Mucosa of descending colon (tissue), 3 donors: ENCODE results near the gene CD74. TPM values are rescaled to one million over a fixed set of nuclear protein-coding genes. Genes with fewer than 3 reads are reported as not detected.
"Not testable (repeated sequence)": the region's sequence is repeated elsewhere in the genome, so short reads cannot be mapped to it uniquely, and the experiment has no call there.

Experiments
- ATAC-seq: fragments of 200-7000 bp; cut with Tn5 transposase; one replicate; pipeline ENCODE4 v1.9.1; 2020; ENCODE audit warnings: mild to moderate bottlenecking, moderate library complexity
- DNase-seq, 3 donors: peaks; one replicate each; pipeline ENCODE4 v3.0.0-alpha.2; 2020
- H3K36me3 ChIP-seq: fragments of 200-600 bp; one replicate; pipeline ENCODE4 v1.8.0; 2021; ENCODE audit warnings: low read depth, mild to moderate bottlenecking
- H3K4me1 ChIP-seq: fragments of 200-600 bp; one replicate; pipeline ENCODE4 v1.8.0; 2021; ENCODE audit warnings: low read depth, mild to moderate bottlenecking
- H3K4me3 ChIP-seq: fragments of 200-600 bp; one replicate; pipeline ENCODE4 v1.8.0; 2021; ENCODE audit warnings: mild to moderate bottlenecking
- H3K9me3 ChIP-seq: fragments of 200-600 bp; one replicate; pipeline ENCODE4 v1.8.0; 2021; ENCODE audit warnings: mild to moderate bottlenecking
- CTCF ChIP-seq: fragments of 200-600 bp; IDR thresholded peaks from one replicate; pipeline ENCODE4 v1.8.0; 2022; ENCODE audit warnings: antibody characterized with exemption, mild to moderate bottlenecking
- intact Hi-C, 2 donors: fragments of 100-400 bp; cut with DNase I in 1 of 2; cut with micrococcal nuclease in 1 of 2; formaldehyde crosslinking; loops; one replicate each; pipeline versions ENCODE4 v1.11.0 to v1.11.1; 2022; cut with DNase I, micrococcal nuclease
- total RNA-seq, 3 donors: library from RNA; stranded (reverse); fragmentation: NEBNext Ultra II Directional in 2 of 3; extraction: Animal tissue kit (Norgen Biotek cat#: 25700) in 2 of 3; gene quantifications; one replicate each; pipeline versions ENCODE4 v1.2.1 to v1.2.4, GENCODE V29; 2021 to 2023
- donor health status: DM: no; HTN: no; CAD: no; lungs with moderate emphysema.
- donor health status: DM: no; HTN: no; CAD: no.
- donor health status: DM: no; HTN: yes; CAD: no.

The CD74 gene
- total RNA-seq, 3 donors from 2014 or later = 198 to 1,033 (median 284) TPM

DNA sequence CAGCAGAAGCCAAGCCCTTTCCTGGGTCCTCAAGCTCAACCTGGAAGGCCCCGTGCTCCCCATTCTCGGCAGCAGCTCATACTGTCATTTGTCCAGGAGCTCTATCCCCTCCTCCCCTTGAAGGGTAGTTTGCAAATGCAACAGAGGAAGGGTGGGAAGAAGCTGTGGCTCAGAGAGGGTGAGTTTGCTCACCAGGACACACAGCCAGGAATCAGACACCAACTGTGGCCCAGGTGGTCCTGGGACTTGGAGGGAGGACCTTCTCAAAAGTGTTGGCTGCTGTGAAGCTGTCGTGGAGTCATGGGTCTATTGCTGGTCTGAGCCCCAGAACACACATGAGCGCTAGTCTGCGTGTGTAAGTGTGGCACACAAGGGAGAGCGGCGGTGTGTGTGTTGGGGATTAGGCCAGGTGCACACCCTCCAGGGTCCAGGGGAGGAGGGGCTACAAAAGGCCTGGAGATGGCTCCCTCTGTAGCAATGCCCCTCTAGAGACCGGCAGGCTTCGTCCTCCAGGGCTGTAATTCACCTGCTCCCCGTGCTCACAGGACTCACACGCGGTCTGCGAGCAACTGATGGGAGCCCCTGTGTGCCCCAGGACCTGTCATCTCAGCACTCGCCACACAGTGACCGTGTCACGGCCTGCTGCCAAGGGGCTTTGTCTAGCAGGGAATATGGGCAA, 45.0 kb upstream of the CD74 start:
- Histone ChIP-seq H3K9me3 (no peaks in the 10 kb centered on the region), H3K36me3 (no peaks in the 10 kb centered on the region), H3K4me3 (no peak overlapping the region), H3K4me1 (no peaks in the 10 kb centered on the region)
- TF ChIP-seq CTCF = no peak
- ATAC-seq (no peak), DNase-seq (no peak)
- intact Hi-C loops = loop anchor here (2.0 to 5.0 kb wide), 2 partner anchors 70 to 85 kb away; no protein-coding TSS in a partner anchor

GRCh38 chr5:150457121-150457520, 44.4 kb upstream of the CD74 start:
- no peak for TF ChIP-seq CTCF
- ATAC-seq (no peak), DNase-seq (no peak)
- no peaks in the 10 kb centered on the region for H3K4me1 ChIP-seq
- intact Hi-C loops = loop anchor here in 1 of 2 donors (5.0 kb wide), 1 partner anchor 70 kb away; no protein-coding TSS in a partner anchor
- no peak overlapping the region for H3K4me3 ChIP-seq
- H3K36me3 ChIP-seq = no peaks in the 10 kb centered on the region
- no peaks in the 10 kb centered on the region for H3K9me3 ChIP-seq

DNA sequence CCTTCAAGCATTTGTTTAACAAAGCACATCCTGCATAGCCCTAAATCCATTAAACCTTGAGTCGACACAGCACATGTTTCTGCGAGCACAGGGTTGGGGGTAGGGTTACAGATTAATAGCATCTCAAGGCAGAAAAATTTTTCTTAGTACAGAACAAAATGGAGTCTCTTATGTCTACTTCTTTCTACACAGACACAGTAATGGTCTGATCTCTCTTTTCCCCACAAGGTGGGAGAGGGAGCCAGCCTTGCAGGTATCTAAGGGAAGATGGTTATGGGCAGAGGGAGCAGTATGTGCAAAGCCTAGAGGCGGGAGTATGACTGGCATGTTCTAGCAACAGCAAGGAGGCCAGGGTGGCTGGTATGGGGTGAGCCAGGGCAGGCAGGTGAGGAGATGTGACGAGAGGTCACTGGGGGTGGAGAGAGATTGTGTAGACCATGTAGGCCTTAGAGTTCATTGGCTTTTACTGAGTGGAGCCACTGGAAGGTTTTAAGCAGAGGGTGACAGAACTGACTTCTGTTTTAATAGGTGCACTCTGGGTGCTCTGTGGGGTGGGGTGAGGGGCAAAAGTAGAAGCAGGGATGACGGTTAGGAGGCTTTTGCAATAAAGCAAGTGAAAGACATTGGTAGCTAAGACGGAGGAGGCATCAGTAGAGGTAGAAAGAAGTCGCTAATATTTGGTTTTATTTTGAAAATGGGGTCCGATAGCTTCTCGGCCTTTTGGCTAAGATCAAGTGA, 42.0 kb upstream of the CD74 start:
- ATAC-seq (no peak), DNase-seq (no peak)
- no peak overlapping the region for H3K4me3 ChIP-seq
- no peak for TF ChIP-seq CTCF
- no peaks in the 10 kb centered on the region for H3K36me3 ChIP-seq
- no peaks in the 10 kb centered on the region for H3K9me3 ChIP-seq
- H3K4me1 ChIP-seq = no peaks in the 10 kb centered on the region
- intact Hi-C loops = loop anchor here in 1 of 2 donors (5.0 kb wide), 1 partner anchor 73 kb away; no protein-coding TSS in a partner anchor

- H3K4me3 ChIP-seq, ATAC-seq, H3K9me3 ChIP-seq, H3K4me1 ChIP-seq, intact Hi-C loops, H3K36me3 ChIP-seq, DNase-seq: not testable (repeated sequence)
Observed at GRCh38 chr5:150454027-150454426, 41.3 kb upstream of the CD74 start.

DNA sequence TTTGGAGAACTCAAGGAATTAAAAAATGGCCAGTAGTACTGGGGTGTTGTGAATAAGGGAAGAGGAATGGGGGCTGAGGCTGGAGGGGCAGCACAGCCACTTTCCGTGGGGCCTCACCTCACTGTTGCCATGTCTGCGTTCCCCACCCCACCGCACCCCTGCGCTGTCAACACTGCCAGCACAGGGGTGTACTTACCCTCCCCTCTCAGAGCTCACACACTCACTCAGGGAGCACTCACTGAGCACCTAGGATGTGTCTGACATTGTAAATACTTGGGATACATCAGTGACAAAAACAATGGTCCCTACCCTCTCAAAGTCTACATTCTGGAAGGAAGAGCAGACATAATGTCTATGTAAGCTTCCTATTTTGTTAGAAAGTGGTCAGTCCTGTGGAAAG, 40.2 kb upstream of the CD74 start:
- no peak for ATAC-seq
- no peak for DNase-seq
- intact Hi-C loops = no loop called here
- no peak overlapping the region for H3K4me3 ChIP-seq
- TF ChIP-seq CTCF = no peak
- peaks cover 8% of the 10 kb centered on the region for H3K4me1 ChIP-seq
- no peaks in the 10 kb centered on the region for H3K36me3 ChIP-seq
- H3K9me3 ChIP-seq = no peaks in the 10 kb centered on the region

GRCh38 chr5:150451594-150451993, 38.9 kb upstream of the CD74 start:
- no peak for DNase-seq
- no peaks in the 10 kb centered on the region for H3K9me3 ChIP-seq
- no peak for TF ChIP-seq CTCF
- H3K36me3 ChIP-seq = peaks cover 3% of the 10 kb centered on the region
- H3K4me1 ChIP-seq = peaks cover 12% of the 10 kb centered on the region
- intact Hi-C loops = no loop called here
- no peak overlapping the region for H3K4me3 ChIP-seq
- no peak for ATAC-seq
